ENCODE results near the gene SLIT3.
"Not testable (repeated sequence)": the region's sequence is repeated elsewhere in the genome, so short reads cannot be mapped to it uniquely, and the experiment has no call there.

Gene SLIT3

GRCh38 chr5:168756453-168757391 is 544.2 kb downstream of the SLIT3 start:
- H3K4me1 Mint-ChIP-seq (ENCODE audit: low read depth), result no peaks in the 10 kb centered on the region

GRCh38 chr5:168755548-168756093 is 545.3 kb downstream of the SLIT3 start:
- no peaks in the 10 kb centered on the region for H3K9me3 Mint-ChIP-seq
- intact Hi-C loops (cut with micrococcal nuclease), result no loop called here
- no peak overlapping the region for H3K4me3 Mint-ChIP-seq
- H3K36me3 Mint-ChIP-seq (ENCODE audit: low read depth), result no peaks in the 10 kb centered on the region
- peaks cover 1% of the 10 kb centered on the region for H3K27me3 Mint-ChIP-seq
- no peaks in the 10 kb centered on the region for H3K4me1 Mint-ChIP-seq (ENCODE audit: low read depth)
- H3K27ac Mint-ChIP-seq, result no peak overlapping the region

More at GRCh38 chr5:168756453-168757391, 544.2 kb downstream of the SLIT3 start:
- no peaks in the 10 kb centered on the region for H3K36me3 Mint-ChIP-seq (ENCODE audit: low read depth)
- H3K9me3 Mint-ChIP-seq, result no peaks in the 10 kb centered on the region
- no peak overlapping the region for H3K4me3 Mint-ChIP-seq
- H3K27me3 Mint-ChIP-seq, result peaks cover 1% of the 10 kb centered on the region
- H3K27ac Mint-ChIP-seq, result no peak overlapping the region
- intact Hi-C loops (cut with micrococcal nuclease), result no loop called here

DNA sequence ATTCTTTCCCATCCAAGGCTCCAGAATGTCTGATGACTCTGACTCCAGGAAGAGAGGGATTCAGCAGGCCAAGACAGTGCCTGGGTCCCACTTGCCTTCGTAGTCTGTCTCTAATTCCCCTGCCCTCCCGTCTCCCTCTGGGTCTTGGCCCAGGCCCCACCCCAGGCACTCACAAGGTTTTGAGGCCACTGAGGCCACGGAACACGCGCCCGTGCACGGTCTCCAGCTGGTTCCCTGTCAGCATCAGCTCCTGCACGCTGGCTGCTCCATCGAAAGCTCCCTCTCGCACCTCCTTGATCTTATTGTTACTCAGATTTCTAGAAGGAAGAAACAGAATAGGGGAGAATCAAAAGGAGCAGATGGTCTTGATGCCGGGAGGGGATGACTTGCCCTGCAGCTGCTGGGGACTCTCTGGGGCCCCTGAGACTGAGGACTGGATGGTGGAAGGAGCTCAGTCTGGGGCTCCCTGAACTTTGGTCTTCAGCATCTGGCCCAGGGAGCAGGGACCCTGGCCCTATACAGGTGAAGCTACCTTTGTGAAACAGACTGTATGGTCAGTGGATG is 547.2 kb downstream of the SLIT3 start:
- intact Hi-C loops (cut with micrococcal nuclease), result no loop called here
- H3K4me3 Mint-ChIP-seq, result no peak overlapping the region
- H3K4me1 Mint-ChIP-seq (ENCODE audit: low read depth), result no peaks in the 10 kb centered on the region
- peaks cover 1% of the 10 kb centered on the region for H3K27me3 Mint-ChIP-seq
- no peaks in the 10 kb centered on the region for H3K36me3 Mint-ChIP-seq (ENCODE audit: low read depth)
- no peaks in the 10 kb centered on the region for H3K9me3 Mint-ChIP-seq
- H3K27ac Mint-ChIP-seq, result no peak overlapping the region

- intact Hi-C loops (cut with micrococcal nuclease), result no loop called here
- H3K9me3 Mint-ChIP-seq, result no peaks in the 10 kb centered on the region
- H3K4me1 Mint-ChIP-seq (ENCODE audit: low read depth), result peaks cover 4% of the 10 kb centered on the region
- no peak overlapping the region for H3K4me3 Mint-ChIP-seq
- no peak overlapping the region for H3K27ac Mint-ChIP-seq
- H3K36me3 Mint-ChIP-seq (ENCODE audit: low read depth), result no peaks in the 10 kb centered on the region
- peaks cover 3% of the 10 kb centered on the region for H3K27me3 Mint-ChIP-seq
These were observed 548.3 kb downstream of the SLIT3 start for GRCh38 chr5:168752416-168753190.

- no peak overlapping the region for H3K27ac Mint-ChIP-seq
- peaks cover 4% of the 10 kb centered on the region for H3K4me1 Mint-ChIP-seq (ENCODE audit: low read depth)
- intact Hi-C loops (cut with micrococcal nuclease), result no loop called here
- H3K9me3 Mint-ChIP-seq, result no peaks in the 10 kb centered on the region
- no peaks in the 10 kb centered on the region for H3K36me3 Mint-ChIP-seq (ENCODE audit: low read depth)
- peaks cover 4% of the 10 kb centered on the region for H3K27me3 Mint-ChIP-seq
- no peak overlapping the region for H3K4me3 Mint-ChIP-seq
These were observed 548.9 kb downstream of the SLIT3 start for GRCh38 chr5:168752012-168752411.

DNA sequence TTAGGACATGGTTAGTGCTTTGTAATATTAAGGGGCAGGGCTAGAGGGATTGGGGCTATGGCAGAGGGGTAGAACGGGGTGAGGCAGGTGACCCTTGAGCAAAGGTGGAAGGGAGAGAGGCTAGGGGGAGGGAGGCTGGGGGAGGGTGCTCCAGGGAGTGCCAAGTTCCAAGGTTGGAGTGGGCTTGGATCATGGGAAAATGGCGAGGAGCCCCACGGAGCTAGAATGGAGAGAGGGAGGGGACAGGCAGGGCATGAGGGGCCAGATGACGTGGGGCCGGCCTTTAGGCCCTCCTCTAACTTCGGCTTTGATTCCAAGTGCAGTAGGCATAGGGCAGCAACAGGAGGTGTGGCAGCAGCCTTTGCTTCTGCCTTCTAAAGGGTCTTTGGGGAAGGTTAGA is 550.0 kb downstream of the SLIT3 start:
- intact Hi-C loops (cut with micrococcal nuclease), result no loop called here
- no peaks in the 10 kb centered on the region for H3K36me3 Mint-ChIP-seq (ENCODE audit: low read depth)
- H3K4me3 Mint-ChIP-seq, result no peak overlapping the region
- H3K4me1 Mint-ChIP-seq (ENCODE audit: low read depth), result peaks cover 4% of the 10 kb centered on the region
- H3K27me3 Mint-ChIP-seq, result peaks cover 4% of the 10 kb centered on the region
- no peaks in the 10 kb centered on the region for H3K9me3 Mint-ChIP-seq
- no peak overlapping the region for H3K27ac Mint-ChIP-seq

- no peak overlapping the region for H3K27ac Mint-ChIP-seq
- no peak overlapping the region for H3K4me3 Mint-ChIP-seq
- H3K9me3 Mint-ChIP-seq, result peaks cover 7% of the 10 kb centered on the region
- intact Hi-C loops (cut with micrococcal nuclease), result loop anchor here (2.0 kb wide), 1 partner anchor 197 kb away; no protein-coding TSS in a partner anchor
- H3K27me3 Mint-ChIP-seq, result peaks cover 3% of the 10 kb centered on the region
- peaks cover 4% of the 10 kb centered on the region for H3K4me1 Mint-ChIP-seq (ENCODE audit: low read depth)
- no peaks in the 10 kb centered on the region for H3K36me3 Mint-ChIP-seq (ENCODE audit: low read depth)
These were observed 551.4 kb downstream of the SLIT3 start for GRCh38 chr5:168749391-168750100.

GRCh38 chr5:168747987-168748777 is 552.8 kb downstream of the SLIT3 start:
- Mint-ChIP-seq H3K27me3 (peaks cover 3% of the 10 kb centered on the region), H3K36me3 (ENCODE audit: low read depth) (no peaks in the 10 kb centered on the region), H3K4me1 (ENCODE audit: low read depth) (peaks cover 4% of the 10 kb centered on the region), H3K9me3 (peaks cover 7% of the 10 kb centered on the region), H3K27ac (no peak overlapping the region), H3K4me3 (no peak overlapping the region)
- intact Hi-C loops (cut with micrococcal nuclease), result loop anchor here (2.0 kb wide), 1 partner anchor 199 kb away; no protein-coding TSS in a partner anchor

DNA sequence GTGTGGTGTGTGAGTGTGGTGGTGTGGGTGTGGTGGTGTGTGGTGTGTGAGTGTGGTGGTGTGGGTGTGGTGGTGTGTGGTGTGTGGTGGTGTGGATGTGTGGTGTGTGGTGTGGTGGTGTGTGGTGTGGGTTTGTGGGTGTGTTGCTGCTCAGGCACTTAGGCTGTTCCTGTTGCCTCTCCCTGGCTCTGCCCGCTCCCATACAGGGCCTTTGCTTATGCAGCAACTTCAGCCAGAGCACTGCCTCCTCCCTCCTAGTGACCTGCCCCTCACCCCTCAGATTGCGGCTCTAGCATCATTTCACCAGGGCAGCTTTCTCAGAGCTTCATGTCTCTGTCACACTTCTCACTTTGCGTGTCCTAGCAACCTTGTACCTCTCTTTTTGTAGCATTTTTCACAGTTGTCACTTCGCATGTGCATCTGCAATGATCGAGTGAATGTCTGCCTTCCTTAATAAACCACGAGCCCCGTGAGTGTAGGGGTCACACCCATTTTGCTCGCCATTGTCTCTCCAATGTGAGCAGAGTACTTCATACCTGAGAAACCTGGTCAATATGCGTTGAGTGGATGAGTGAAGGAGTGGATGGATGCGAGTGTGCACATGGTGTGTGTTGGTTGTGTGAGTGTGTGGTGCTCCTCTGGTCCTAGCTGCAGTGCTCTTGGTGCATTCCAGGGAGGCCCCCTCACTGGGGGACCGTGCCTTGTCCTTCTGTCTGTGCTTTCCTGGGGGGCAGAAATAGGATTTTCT is 553.9 kb downstream of the SLIT3 start:
- H3K27ac Mint-ChIP-seq, result no peak overlapping the region
- H3K4me1 Mint-ChIP-seq (ENCODE audit: low read depth), result peaks cover 4% of the 10 kb centered on the region
- H3K9me3 Mint-ChIP-seq, result peaks cover 7% of the 10 kb centered on the region
- intact Hi-C loops (cut with micrococcal nuclease), result no loop called here
- no peaks in the 10 kb centered on the region for H3K36me3 Mint-ChIP-seq (ENCODE audit: low read depth)
- peaks cover 3% of the 10 kb centered on the region for H3K27me3 Mint-ChIP-seq
- no peak overlapping the region for H3K4me3 Mint-ChIP-seq

DNA sequence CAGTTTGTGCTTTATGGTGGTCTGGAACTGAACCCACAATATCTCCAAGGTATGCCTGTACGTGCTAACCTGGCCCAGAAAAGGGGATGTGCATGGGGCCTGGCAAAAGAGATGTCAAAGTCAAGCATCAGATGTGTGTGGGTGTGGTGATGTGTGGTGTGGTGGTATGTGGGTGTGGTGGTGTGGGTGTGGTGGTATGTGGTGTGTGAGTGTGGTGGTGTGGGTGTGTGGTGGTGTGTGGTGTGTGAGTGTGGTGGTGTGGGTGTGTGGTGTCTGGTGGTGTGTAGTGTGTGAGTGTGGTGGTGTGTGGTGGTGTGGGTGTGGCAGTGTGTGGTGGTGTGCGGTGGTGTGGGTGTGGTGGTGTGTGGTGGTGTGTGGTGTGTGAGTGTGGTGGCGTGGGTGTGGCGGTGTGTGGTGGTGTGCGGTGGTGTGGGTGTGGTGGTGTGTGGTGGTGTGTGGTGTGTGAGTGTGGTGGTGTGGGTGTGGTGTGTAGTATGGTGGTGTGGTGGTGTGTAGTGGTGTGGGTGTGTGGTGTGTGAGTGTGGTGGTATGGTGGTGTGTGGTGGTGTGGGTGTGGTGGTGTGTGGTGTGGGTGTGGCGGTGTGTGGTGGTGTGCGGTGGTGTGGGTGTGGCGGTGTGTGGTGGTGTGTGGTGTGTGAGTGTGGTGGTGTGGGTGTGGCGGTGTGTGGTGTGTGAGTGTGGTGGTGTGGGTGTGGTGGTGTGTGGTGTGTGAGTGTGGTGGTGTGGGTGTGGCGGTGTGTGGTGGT is 554.6 kb downstream of the SLIT3 start:
- H3K36me3 Mint-ChIP-seq (ENCODE audit: low read depth); H3K9me3 Mint-ChIP-seq; H3K4me1 Mint-ChIP-seq (ENCODE audit: low read depth); H3K27me3 Mint-ChIP-seq; H3K27ac Mint-ChIP-seq; intact Hi-C loops (cut with micrococcal nuclease); H3K4me3 Mint-ChIP-seq: not testable (repeated sequence)

GRCh38 chr5:168743617-168744016 is 557.3 kb downstream of the SLIT3 start:
- Mint-ChIP-seq H3K4me3 (no peak overlapping the region), H3K27ac (no peak overlapping the region), H3K4me1 (ENCODE audit: low read depth) (peaks cover 4% of the 10 kb centered on the region), H3K36me3 (ENCODE audit: low read depth) (no peaks in the 10 kb centered on the region), H3K27me3 (peaks cover 3% of the 10 kb centered on the region), H3K9me3 (peaks cover 7% of the 10 kb centered on the region)
- intact Hi-C loops (cut with micrococcal nuclease), result no loop called here

DNA sequence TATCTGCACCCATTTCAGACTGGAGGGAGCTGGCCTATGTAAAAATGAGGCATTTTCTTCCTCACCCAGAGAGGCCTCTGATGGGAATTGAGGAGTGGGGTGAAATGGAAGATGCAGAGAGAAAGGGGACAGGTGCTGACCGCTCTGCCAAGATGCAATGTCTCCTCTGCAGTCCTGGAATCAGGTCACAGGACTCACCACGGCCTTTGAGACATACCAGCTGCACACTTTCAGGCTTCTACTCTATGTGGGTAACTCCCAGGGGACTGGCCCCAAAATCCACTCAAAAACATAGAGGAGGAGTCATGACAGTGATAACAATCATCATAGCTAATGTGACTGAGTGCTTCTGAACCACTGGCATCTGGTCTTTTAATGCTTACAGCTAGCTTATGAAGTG is 558.6 kb downstream of the SLIT3 start:
- intact Hi-C loops (cut with micrococcal nuclease); H3K9me3 Mint-ChIP-seq; H3K36me3 Mint-ChIP-seq (ENCODE audit: low read depth); H3K27me3 Mint-ChIP-seq; H3K27ac Mint-ChIP-seq; H3K4me3 Mint-ChIP-seq; H3K4me1 Mint-ChIP-seq (ENCODE audit: low read depth): not testable (repeated sequence)
